ENCODE measurements around the gene UHMK1.

GRCh38 chr1:162466797-162467196 is 30.8 kb upstream of the UHMK1 start:
- TF ChIP-seq, protein P1, sequence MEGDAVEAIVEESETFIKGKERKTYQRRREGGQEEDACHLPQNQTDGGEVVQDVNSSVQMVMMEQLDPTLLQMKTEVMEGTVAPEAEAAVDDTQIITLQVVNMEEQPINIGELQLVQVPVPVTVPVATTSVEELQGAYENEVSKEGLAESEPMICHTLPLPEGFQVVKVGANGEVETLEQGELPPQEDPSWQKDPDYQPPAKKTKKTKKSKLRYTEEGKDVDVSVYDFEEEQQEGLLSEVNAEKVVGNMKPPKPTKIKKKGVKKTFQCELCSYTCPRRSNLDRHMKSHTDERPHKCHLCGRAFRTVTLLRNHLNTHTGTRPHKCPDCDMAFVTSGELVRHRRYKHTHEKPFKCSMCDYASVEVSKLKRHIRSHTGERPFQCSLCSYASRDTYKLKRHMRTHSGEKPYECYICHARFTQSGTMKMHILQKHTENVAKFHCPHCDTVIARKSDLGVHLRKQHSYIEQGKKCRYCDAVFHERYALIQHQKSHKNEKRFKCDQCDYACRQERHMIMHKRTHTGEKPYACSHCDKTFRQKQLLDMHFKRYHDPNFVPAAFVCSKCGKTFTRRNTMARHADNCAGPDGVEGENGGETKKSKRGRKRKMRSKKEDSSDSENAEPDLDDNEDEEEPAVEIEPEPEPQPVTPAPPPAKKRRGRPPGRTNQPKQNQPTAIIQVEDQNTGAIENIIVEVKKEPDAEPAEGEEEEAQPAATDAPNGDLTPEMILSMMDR (IDR thresholded peaks at IDR 0.05; ENCODE audit: low read depth, low read length), result no peak
- TF ChIP-seq, protein P2, sequence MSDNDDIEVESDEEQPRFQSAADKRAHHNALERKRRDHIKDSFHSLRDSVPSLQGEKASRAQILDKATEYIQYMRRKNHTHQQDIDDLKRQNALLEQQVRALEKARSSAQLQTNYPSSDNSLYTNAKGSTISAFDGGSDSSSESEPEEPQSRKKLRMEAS (IDR thresholded peaks at IDR 0.05; ENCODE audit: low read depth, low read length), result no peak
